VCaP (cell line): ENCODE data around the gene SUPT16H.
"Not testable (repeated sequence)": the region's sequence is repeated elsewhere in the genome, so short reads cannot be mapped to it uniquely, and the experiment has no call there.

Source experiments
- H3K27ac ChIP-seq: fragments of 450-650 bp; 2 replicates; pipeline ENCODE4 v1.5.1; 2017
- CTCF ChIP-seq: fragments of 450-650 bp; conservative IDR thresholded peaks from 2 replicates; pipeline ENCODE4 v1.5.1; 2017; ENCODE audit warnings: mild to moderate bottlenecking, moderate library complexity

Gene SUPT16H

GRCh38 chr14:21384494-21384851 is 654 bp upstream of the SUPT16H start:
- peak overlapping the region; percentile 95 for H3K27ac ChIP-seq
- TF ChIP-seq CTCF = no peak

- TF ChIP-seq CTCF = no peak
- H3K27ac ChIP-seq = peak overlapping the region; percentile 95
These were observed 652 bp downstream of the SUPT16H start for GRCh38 chr14:21382886-21383847.

- peak overlapping the region; percentile 95 for H3K27ac ChIP-seq
- TF ChIP-seq CTCF = no peak
These were observed 1.7 kb downstream of the SUPT16H start for GRCh38 chr14:21382095-21382494.

- H3K27ac ChIP-seq = no peak overlapping the region
- TF ChIP-seq CTCF = no peak
These were observed 4.5 kb downstream of the SUPT16H start for GRCh38 chr14:21379338-21379737.

GRCh38 chr14:21373980-21374379 is 9.8 kb downstream of the SUPT16H start:
- TF ChIP-seq CTCF = no peak
- no peak overlapping the region for H3K27ac ChIP-seq

GRCh38 chr14:21372814-21373213 is 11.0 kb downstream of the SUPT16H start:
- not testable (repeated sequence) for H3K27ac ChIP-seq

GRCh38 chr14:21369949-21370679 is 13.7 kb downstream of the SUPT16H start:
- no peak overlapping the region for H3K27ac ChIP-seq
- TF ChIP-seq CTCF = no peak
